Activated CD4-positive, alpha-beta T cell treated with anti-CD3 and anti-CD28 coated beads, Interleukin-2, amount 50 U/mL, for 4 hours (primary cell): ENCODE measurements around the gene ACADM.
A peak's percentile ranks its signal among the peaks of the same experiment; 100 is the strongest.
"Not testable (repeated sequence)": the region's sequence is repeated elsewhere in the genome, so short reads cannot be mapped to it uniquely, and the experiment has no call there.

ENCODE experiments used
- DNase-seq, 2 experiments: peaks; one replicate each; pipeline ENCODE4 v3.0.0-alpha.2; 2020

ACADM gene

DNA sequence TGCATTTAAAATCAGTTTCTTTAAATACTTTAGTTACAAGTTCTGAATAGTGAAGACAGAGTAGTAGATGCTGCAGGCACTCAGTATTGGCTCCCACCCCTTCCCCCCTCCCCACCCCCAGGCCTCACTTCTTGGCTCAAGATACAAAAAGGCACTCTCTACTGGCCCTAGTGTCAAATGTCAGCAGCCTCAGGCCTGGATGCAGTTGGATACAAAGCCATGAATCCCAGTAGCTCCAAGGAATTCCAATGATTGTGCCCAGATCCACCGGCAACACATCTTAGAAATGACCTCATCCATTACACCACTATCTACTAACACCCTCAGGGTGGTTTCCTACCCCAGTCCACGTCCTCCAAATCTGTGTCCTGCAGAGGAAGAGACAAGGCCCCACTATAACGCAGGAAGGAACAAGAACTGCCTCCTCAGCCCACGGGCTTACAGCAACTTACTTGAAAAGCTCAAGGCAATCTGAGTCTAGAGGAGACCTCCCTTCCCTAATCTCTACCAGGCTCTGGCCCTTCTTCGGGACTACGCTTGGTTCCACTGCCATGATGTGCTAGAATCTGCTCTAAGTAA is 17.6 kb downstream of the ACADM start:
- DNase-seq = no peak

DNA sequence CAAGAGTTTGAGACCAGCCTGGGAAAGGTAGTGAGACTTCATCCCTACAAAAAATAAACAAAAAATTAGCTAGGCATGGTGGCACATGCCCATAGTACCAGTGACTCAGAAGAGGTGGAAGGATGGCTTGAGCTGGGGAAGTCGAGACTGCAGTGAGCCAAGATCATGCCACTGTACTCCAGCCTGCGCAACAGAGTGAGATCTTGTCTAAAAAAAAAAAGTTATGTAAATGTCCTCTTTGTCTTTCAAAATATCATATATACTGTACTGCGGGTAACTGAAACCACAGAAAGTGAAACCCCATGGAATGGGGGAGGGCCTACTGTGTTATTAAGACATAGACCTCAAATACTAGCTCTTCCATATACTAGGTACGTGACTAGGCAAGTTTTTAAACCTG is 20.8 kb downstream of the ACADM start:
- DNase-seq = no peak

DNA sequence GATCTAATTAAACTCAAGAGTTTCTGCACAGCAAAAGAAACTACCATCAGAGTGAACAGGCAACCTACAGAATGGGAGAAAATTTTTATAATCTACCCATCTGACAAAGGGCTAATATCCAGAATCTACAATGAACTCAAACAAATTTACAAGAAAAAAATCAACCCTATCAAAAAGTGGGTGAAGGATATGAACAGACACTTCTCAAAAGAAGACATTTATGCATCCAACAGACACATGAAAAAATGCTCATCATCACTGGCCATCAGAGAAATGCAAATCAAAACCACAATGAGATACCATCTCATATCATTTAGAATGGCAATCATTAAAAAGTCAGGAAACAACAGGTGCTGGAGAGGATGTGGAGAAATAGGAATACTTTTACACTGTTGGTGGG is 32.7 kb downstream of the ACADM start:
- DNase-seq = not testable (repeated sequence)

- not testable (repeated sequence) for DNase-seq
Measured at GRCh38 chr1:75758543-75758942, 34.0 kb downstream of the ACADM start.

- no peak for DNase-seq
Measured at GRCh38 chr1:75764057-75764655, 39.6 kb downstream of the ACADM start.

- DNase-seq = no peak
Measured at GRCh38 chr1:75765697-75766355, 41.3 kb downstream of the ACADM start.

GRCh38 chr1:75768016-75768415 is 43.5 kb downstream of the ACADM start:
- DNase-seq = no peak

- no peak for DNase-seq
Measured at GRCh38 chr1:75770761-75771160, 46.3 kb downstream of the ACADM start.

GRCh38 chr1:75771978-75772377 is 47.5 kb downstream of the ACADM start:
- no peak for DNase-seq

DNA sequence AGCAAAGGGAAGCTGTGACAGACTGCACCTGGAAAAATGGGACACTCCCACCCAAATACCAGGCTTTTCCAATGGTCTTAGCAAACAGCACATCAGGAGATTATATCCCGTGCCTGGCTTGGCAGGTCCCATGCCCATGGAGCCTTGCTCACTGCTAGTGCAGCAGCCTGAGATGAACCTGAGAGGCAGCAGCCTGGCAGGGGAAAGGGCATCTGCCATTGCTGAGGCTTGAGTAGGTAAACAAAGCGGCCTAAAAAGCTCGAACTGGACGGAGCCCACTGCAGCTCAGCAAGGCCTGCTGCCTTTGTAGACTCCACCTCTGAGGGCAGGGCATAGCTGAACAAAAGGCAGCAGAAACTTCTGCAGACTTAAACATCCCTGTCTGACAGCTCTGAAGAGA is 53.3 kb downstream of the ACADM start:
- DNase-seq = not testable (repeated sequence)

- not testable (repeated sequence) for DNase-seq
Measured at GRCh38 chr1:75778694-75779093, 54.2 kb downstream of the ACADM start.

DNA sequence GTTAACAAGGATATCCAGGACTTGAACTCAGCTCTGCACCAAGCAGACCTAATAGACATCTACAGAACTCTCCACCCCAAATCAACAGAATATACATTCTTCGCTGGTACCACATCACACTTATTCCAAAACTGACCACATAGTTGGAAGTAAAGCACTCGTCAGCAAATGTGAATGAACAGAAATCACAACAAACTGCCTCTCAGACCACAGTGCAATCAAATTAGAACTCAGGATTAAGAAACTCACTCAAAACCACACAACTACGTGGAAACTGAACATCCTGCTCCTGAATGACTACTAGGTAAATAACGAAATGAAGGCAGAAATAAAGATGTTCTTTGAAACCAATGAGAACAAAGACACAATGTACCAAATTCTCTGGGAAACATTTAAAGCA is 55.7 kb downstream of the ACADM start:
- DNase-seq = not testable (repeated sequence)

- not testable (repeated sequence) for DNase-seq
Measured at GRCh38 chr1:75783920-75784319, 59.4 kb downstream of the ACADM start.

DNA sequence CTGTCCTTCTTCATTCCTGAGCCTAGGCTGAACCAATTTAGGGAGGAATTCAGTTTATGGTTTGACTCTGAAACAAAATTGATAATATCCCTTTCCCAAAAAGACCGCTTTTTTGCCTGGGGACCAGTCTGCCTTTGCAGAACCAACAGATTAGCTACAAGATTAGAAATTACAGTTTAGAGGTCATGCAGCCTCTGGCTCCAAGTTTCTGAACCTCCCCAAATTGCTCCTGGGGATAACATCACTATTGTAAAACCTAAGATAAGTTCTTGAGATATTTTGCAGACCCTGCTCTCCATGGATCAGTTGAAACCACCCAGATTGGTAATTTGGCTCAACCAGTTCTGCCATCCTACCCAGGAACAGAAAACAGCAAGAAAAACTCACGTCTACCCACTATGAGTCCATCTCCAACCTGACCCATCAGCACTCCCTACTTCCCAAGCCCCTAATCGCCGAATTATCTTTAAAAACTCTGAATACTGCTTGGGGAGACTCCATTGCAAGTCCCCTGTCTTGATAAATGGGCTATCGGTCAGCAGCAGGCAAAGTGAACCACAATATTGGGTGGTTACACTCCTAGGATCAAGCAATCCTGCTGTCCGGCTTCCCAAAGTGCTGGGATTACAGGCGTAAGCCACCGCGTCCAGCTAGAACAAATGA is 60.9 kb downstream of the ACADM start:
- no peak for DNase-seq

- DNase-seq = peak; percentile 91 to 92
Measured at GRCh38 chr1:75785983-75786853, 61.7 kb downstream of the ACADM start, which contains the start of gene RABGGTB. Gene RABGGTB (plus strand): TSS chr1:75786256. CDS start chr1:75786272, 16 bp downstream.

GRCh38 chr1:75786901-75787493 is 62.5 kb downstream of the ACADM start:
- no peak for DNase-seq

DNA sequence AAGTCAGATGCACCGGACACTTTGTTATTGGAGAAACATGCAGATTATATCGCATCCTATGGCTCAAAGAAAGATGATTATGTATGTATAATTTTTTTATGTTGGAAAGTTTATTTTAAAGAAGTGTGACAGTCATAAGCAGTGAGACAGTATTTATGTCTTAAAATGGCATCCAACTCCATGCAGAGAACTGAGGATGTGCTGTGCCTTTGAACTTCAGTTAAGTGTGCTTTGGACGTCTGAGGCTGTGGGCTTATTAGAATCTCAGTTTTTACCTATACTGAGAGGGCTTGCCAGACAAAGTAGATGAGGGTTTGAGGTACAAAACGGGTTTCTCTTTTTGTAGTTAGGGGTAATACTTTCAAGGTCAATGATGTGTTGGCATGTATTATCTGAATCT is 63.0 kb downstream of the ACADM start:
- no peak for DNase-seq

DNA sequence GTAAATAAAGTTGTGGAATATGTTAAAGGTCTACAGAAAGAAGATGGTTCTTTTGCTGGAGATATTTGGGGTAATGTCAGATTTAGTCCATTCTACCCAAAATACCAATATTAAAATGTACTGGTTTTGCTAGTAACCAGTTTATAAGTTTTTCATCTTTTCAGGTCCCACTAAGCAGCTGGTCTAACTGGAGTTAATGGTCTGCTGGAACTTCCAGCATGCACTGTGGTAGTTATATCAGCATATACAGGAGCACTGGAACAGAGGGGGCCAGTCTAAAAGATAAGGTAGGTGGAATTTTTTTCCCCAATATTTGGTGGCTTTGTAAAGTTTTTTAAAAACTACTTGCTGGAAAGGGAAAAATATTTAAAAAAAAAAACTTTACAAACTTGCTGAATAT is 65.5 kb downstream of the ACADM start:
- DNase-seq = no peak

DNA sequence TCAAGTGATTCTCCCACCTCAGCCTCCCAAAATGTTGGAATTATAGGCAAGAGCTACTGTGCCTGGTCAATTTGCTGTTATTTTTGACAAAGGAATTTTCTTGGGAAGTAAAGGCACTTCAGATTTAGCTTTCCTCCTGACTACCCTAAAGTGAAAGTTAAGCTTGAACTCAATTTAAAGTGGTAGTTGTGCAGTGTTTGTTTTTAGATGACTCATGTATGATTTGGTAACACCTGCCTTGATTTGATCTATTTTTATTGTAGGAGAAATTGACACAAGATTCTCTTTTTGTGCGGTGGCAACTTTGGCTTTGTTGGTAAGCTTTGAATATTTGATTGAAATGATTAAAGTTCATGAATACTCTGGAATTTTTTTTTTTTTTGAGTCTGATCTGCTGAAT is 66.5 kb downstream of the ACADM start:
- no peak for DNase-seq

- no peak for DNase-seq
Measured at GRCh38 chr1:75792091-75792490, 67.6 kb downstream of the ACADM start.

GRCh38 chr1:75794382-75794781 is 69.9 kb downstream of the ACADM start:
- DNase-seq = no peak

DNA sequence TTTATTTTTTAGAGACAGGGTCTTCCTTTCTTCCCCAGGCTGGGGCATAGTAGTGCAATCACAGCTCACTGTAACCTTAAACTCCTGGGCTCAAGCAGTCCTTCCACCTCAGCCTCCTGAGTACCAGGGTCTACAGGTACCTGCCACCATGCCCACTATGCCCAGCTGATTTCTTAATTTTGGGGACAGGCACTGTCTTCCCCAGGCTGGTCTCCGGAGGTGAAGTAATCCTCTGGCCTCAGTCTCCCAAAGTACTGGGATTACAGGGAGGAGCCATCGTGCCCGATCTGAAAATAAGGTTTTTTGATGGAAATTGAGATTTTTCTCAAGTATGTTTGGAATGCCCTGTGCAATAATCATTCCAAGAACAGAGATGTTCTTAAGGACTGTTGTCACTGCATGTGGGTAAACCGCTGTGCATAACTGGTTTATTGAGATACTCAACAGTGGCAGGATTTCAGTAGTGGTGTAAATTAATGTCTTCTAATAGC is 71.2 kb downstream of the ACADM start:
- DNase-seq = no peak
